Measurements from ENCODE around the gene PPM1L. TPM values are rescaled to one million over a fixed set of nuclear protein-coding genes. Genes with fewer than 3 reads are reported as not detected.
"Not testable (repeated sequence)": the region's sequence is repeated elsewhere in the genome, so short reads cannot be mapped to it uniquely, and the experiment has no call there.

The PPM1L gene
- total and polyA plus RNA-seq, 2 experiments from 2014 or later = 1.2 to 12.6 TPM

DNA sequence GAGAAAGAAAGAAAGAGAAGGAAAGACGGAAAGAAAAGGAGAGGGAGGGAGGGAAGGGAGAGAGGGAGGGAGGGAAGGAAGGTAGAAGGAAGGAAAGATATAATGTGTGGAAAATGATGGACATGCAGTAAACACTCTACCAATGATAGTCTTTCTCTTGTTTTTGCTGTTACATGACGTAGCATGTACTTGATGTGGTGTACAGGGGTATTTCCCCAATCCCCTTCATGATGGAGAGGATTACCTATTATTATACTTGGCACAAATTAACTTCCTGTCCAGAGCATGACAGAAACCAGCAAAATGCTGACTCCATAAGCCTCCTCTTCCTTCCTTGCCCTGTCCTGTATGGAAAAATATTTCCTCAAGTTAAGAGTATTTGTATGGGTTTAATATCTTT is 224.7 kb downstream of the PPM1L start:
- no peaks in the 10 kb centered on the region for H3K4me1 ChIP-seq (ENCODE audit: low read depth)
- H3K27me3 ChIP-seq = no peaks in the 10 kb centered on the region
- TF ChIP-seq, protein P1, sequence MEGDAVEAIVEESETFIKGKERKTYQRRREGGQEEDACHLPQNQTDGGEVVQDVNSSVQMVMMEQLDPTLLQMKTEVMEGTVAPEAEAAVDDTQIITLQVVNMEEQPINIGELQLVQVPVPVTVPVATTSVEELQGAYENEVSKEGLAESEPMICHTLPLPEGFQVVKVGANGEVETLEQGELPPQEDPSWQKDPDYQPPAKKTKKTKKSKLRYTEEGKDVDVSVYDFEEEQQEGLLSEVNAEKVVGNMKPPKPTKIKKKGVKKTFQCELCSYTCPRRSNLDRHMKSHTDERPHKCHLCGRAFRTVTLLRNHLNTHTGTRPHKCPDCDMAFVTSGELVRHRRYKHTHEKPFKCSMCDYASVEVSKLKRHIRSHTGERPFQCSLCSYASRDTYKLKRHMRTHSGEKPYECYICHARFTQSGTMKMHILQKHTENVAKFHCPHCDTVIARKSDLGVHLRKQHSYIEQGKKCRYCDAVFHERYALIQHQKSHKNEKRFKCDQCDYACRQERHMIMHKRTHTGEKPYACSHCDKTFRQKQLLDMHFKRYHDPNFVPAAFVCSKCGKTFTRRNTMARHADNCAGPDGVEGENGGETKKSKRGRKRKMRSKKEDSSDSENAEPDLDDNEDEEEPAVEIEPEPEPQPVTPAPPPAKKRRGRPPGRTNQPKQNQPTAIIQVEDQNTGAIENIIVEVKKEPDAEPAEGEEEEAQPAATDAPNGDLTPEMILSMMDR (IDR thresholded peaks at IDR 0.05; ENCODE audit: low read depth, low read length) = no peak
- H3K4me3 ChIP-seq = no peak overlapping the region
- no peak overlapping the region for H3K27ac ChIP-seq
- H3K9me3 ChIP-seq (ENCODE audit: low read depth) = no peaks in the 10 kb centered on the region
- no peaks in the 10 kb centered on the region for H3K36me3 ChIP-seq
- no peak for DNase-seq (ENCODE audit: low read depth in 1 of 2, low spot score in 1 of 2)

DNA sequence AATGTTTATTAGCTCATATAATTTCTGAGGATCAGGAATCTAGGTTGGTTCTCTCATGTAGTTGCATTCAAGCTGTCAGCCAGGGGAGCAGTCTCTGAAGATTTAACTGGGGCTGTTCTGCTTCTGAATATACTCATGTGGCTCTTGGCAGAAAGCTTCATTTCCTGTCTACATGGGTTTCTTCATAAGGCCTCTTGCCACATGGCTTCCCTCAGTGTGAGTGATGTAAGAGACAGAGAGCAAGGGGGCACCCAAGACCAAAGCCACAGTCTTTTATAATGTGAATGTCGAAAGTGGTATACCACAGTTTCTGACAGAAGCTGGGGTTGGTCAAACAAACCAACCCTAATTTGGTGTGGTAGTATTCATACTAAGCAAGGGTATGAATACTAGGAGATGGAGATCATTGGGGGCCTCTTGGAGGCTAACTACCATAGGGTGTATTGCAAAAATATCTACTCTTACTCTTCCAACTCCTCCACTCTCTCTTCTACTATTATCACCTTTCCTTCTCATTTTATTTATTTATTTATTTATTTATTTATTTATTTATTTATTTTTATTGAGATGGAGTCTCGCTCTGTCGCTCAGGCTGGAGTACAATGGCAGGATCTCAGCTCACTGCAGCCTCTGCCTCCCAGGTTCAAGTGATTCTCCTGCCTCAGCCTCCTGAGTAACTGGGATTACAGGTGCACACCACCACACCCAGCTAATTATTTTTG is 225.3 kb downstream of the PPM1L start:
- H3K36me3 ChIP-seq = no peaks in the 10 kb centered on the region
- H3K4me1 ChIP-seq (ENCODE audit: low read depth) = no peaks in the 10 kb centered on the region
- H3K27me3 ChIP-seq = no peaks in the 10 kb centered on the region
- H3K9me3 ChIP-seq (ENCODE audit: low read depth) = no peaks in the 10 kb centered on the region
- H3K4me3 ChIP-seq = no peak overlapping the region
- peak in 1 of 2 donors; percentile 47 for DNase-seq (ENCODE audit: low read depth in 1 of 2, low spot score in 1 of 2)
- H3K27ac ChIP-seq = no peak overlapping the region
- TF ChIP-seq, protein P1 (IDR thresholded peaks at IDR 0.05; ENCODE audit: low read depth, low read length) = no peak

DNA sequence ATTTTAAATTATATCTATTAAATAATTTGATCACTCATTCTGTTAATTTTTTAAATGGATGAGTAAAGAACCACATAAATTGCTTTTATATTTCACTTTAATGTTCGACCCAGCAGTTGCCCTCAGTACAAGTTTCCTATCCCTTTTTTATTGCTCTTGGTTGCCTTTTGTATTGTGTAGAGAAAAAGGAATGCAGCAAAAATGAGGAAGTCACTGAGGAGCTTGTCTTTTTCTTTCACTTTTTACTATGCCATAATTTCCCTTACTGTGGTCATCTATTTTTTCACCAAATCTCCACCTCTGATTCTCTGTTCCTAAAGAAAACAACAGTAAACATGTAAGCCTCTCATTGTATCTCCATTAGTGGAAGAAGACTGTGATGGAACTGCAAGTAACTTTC is 226.5 kb downstream of the PPM1L start:
- H3K9me3 ChIP-seq (ENCODE audit: low read depth) = no peaks in the 10 kb centered on the region
- TF ChIP-seq, protein P1 (IDR thresholded peaks at IDR 0.05; ENCODE audit: low read depth, low read length) = no peak

DNA sequence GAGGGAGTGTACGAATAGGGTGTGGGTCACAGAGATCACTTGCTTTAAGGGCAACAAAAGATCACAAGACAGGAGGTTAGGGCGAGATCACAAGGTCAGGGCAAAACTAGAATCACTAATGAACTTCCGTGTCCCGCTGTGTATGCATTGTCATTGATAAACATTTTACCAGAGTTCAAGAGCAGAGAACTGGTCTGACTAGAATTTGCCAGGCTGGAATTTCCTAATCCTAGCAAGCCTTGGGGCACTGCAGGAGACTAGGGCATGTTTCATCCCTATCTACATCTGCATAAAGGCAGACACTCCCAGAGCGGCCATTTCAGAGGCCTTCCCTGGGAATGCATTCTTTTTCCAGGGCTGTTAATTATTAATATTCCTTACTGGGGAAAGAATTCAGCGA is 227.9 kb downstream of the PPM1L start:
- H3K4me1 ChIP-seq (ENCODE audit: low read depth); H3K9me3 ChIP-seq (ENCODE audit: low read depth); H3K4me3 ChIP-seq; H3K36me3 ChIP-seq; H3K27ac ChIP-seq; DNase-seq (ENCODE audit: low read depth in 1 of 2, low spot score in 1 of 2); H3K27me3 ChIP-seq: not testable (repeated sequence)

More for the DNA sequence above, 226.5 kb downstream of the PPM1L start:
- no peak for DNase-seq (ENCODE audit: low read depth in 1 of 2, low spot score in 1 of 2)
- no peak overlapping the region for H3K4me3 ChIP-seq
- no peaks in the 10 kb centered on the region for H3K27me3 ChIP-seq
- H3K27ac ChIP-seq = no peak overlapping the region
- no peaks in the 10 kb centered on the region for H3K4me1 ChIP-seq (ENCODE audit: low read depth)
- H3K36me3 ChIP-seq = no peaks in the 10 kb centered on the region

DNA sequence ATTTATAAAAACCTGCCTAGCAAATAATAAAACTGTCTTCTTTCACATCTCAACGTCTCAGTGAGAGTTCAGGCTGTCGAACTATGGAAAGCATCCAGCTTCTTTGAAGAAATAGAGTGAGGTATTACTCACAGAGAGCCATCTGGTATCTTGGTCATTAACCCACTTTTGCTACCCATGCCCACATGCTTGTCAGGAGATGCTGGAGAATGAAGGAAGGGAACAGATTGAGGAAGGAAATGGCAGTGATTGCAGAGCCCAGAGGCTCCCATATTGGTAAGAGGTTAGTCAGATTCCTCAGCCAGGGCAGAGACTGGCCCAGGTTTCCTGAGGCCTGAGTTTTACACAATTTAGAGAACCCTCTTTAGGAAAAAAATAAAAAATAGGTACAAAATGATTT is 230.0 kb downstream of the PPM1L start:
- TF ChIP-seq, protein P1 (IDR thresholded peaks at IDR 0.05; ENCODE audit: low read depth, low read length) = no peak
- DNase-seq (ENCODE audit: low read depth in 1 of 2, low spot score in 1 of 2) = no peak
- no peaks in the 10 kb centered on the region for H3K4me1 ChIP-seq (ENCODE audit: low read depth)
- no peaks in the 10 kb centered on the region for H3K9me3 ChIP-seq (ENCODE audit: low read depth)
- no peaks in the 10 kb centered on the region for H3K36me3 ChIP-seq
- H3K4me3 ChIP-seq = no peak overlapping the region
- H3K27ac ChIP-seq = no peak overlapping the region
- no peaks in the 10 kb centered on the region for H3K27me3 ChIP-seq
